NCI-H345 (cell line): ENCODE results near the gene CNST.

Source experiments
- DNase-seq: peaks from one replicate; lab custom pipeline; 2025; lab: John Stamatoyannopoulos, UW

Gene CNST, protein sequence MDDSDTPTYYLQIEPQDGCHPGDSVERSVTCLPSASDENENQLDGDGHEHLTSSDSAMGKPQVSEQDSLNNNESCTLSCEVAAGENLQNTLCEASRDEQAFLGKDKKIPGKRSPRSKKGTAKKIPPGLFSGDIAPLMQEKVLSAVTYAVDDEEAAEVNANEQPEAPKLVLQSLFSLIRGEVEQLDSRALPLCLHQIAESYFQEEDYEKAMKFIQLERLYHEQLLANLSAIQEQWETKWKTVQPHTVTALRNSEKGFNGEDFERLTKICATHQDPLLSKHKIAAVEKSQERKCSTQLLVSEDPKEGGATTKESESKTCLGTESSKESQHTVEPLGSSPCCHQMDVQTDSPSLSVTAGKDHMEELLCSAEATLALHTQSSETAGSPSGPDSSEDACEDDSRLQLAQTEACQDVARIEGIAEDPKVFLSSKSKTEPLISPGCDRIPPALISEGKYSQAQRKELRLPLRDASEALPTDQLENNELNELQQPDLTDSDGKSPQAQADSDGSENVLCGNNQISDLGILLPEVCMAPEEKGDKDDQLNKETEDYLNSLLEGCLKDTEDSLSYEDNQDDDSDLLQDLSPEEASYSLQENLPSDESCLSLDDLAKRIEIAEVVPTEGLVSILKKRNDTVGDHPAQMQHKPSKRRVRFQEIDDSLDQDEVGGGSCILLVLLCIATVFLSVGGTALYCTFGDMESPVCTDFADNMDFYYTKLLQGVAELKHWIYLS

DNA sequence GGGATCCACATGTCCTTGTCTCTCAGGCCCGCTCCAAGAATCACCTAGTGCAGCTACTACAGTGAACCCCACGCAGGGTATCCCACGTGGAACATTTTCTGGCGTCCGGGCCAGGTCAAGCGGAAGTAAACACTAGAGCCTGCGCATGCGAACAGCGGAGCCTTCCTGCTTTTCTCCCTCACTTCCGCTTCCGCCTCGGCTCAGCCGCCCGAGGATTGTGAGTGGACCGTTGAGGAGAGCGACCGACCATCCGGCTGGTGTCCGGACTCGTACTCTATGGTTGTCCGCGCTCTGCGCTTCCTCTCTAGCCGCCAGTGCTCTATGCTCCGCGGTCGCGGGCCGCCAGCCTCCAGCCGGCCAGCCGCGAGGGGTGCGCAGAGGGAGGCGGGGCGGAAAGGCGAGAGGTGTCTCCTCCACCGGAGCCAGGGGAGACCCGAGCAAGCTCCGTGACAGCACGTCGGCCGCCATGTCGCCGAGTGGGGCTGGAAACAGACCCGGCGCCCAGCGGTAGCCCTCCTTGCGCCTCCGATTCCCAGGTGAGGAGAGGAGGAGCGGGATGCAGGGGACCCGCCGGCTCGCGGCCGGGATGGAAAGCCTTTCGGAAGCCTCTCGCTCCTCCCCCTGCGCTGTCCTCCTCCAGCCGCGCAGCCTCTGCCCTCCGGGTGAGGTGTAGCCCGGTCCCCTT lies at the start of gene CNST, which contains the start of gene TFB2M:
TSS of gene CNST (plus strand) at position 329 of the 685 bp plus-strand sequence. CDS start 25,107 bp downstream, outside the sequence.
TSS of gene TFB2M (minus strand) at position 134 of the 685 bp plus-strand sequence. CDS start at position 11, 123 bp downstream.
- DNase-seq = peak; percentile 98

DNA sequence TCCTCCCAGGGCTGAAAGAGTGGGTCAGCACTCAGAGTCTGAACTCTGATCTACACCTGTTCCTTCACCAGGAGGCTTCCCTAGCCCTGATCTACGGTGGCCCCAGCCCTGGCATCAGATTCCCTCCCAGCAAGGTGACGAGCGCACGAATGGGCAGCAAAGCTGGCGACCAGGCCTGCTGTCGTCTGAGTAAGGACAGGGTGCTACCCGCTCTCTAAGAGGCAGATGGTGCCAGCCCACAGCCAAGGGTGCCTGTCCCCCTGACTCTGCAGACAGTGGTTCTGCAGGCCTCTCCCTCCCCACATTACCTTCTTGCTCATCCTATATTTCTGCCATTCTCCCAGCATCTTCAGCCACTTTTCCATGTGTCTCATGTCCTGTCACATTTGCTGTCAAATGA lies 48.9 kb upstream of the CNST start:
- DNase-seq = no peak

DNA sequence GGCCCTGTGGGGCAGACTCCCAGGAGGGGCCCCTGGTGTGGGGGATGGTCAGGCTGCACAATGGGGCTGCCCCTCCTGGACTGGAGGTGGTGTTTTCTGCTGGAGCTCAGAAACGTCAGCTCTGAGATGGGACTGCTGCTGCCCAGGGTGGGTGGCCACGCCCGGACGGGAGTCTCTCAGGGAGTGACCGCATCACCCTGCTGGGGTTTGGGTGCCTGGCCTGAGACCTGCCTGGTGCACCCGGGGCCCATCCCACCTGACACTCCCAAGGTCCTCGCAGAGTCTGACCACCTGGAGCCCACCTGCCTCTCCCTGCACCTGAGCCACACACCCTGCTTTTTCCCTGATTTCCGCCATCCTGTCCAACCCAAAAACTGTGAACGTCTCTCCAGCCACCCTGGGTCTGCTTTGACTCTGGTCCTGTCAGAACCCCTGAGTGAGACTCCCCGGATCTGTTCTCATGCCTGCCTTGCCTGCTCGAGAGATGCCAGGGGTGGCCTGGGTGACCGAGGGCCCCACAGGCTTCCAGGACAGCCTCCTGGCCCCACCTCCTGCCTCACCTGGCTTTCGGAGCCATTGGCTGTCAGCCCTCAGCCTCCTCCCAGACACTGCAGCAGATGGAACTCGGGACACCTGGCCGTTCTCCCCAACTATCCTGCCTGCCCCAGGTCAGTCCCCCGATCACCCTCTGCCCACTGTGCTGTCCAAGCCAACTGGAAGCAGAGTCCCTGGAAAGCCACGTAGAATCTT lies 47.6 kb upstream of the CNST start:
- DNase-seq = no peak

GRCh38 chr1:246519514-246519913 lies 46.7 kb upstream of the CNST start:
- no peak for DNase-seq

- no peak for DNase-seq
Measured at GRCh38 chr1:246526380-246526779, 39.9 kb upstream of the CNST start.

- DNase-seq = no peak
Measured at GRCh38 chr1:246526915-246527314, 39.3 kb upstream of the CNST start.

DNA sequence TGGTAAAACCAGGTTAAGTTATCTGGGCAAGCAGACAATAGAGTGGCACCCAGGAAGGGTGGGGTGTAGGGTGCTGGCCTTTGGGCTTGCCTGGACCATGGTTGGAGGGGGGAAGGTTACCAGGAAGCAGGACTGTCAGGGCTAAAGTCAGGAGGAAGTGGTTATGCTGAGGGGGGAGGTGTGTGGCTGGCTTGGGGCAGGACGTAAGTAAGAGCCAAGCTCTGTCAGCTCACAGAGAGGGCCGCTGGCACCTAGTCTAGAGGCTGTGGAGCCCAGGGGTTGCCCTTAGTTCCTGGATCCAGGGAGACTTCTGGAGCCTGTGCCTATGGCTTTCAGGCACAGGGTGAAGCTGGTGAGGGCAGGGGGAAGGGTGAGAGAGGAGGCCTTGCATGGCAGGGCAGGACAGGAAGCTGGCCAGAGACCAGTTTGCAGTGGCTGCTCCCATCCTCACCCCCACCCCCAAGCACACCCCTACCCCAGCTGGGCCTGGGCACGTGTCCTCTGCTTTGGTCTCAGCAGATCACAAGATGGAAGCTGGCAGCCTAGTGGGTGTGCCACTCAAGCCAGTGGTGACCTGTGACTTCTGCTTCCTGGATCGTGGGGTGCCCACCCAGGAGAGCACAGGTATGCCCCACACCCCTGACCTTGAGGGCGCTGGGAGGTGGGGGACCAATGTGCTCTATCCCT lies 38.7 kb upstream of the CNST start:
- no peak for DNase-seq

GRCh38 chr1:246528933-246529731 lies 37.1 kb upstream of the CNST start:
- no peak for DNase-seq

- DNase-seq = no peak
Measured at GRCh38 chr1:246530482-246530881, 35.8 kb upstream of the CNST start.

DNA sequence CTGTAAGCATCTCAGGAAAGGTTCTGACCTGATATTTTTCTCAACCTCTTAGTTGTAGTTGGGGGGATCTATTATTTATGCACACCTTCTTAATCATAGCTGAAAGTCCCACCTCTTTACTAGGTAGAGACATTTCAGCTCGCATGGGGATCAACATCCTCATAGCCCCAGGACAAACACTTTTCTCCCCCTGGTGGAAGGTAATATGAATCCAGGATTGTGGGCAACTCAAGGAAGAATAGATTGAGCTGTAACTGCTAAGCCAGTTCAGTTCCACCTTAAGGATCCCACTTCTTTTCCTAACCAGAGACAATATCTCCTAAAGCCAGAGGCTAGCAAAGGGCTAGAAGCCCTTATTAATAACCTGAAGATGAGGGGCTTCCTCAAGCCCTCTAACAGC lies 33.7 kb upstream of the CNST start:
- no peak for DNase-seq

GRCh38 chr1:246533371-246533905 lies 32.8 kb upstream of the CNST start:
- DNase-seq = no peak

- no peak for DNase-seq
Measured at GRCh38 chr1:246534114-246534513, 32.1 kb upstream of the CNST start.

DNA sequence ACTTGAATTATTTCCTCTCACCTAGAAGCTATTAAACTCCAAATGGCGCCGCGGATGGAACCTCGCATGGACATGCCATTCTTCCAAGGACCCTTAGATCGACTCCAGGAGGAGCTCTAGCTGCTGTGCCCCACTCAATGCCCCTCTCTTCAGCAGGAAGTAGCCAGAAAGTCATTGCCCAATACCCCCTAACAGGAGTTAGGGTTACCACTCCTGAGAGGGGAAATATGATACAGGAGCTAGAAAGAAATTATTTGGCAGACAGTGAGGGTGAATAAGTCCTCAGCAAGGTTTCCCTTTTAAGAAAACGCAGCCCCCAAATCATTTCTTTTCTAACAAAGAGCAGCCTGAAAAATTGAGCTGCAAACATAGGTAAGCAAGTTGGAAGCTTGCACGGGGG lies 28.8 kb upstream of the CNST start:
- DNase-seq = no peak

- DNase-seq = no peak
Measured at GRCh38 chr1:246537887-246538286, 28.4 kb upstream of the CNST start.

- no peak for DNase-seq
Measured at GRCh38 chr1:246540738-246541491, 25.3 kb upstream of the CNST start.

DNA sequence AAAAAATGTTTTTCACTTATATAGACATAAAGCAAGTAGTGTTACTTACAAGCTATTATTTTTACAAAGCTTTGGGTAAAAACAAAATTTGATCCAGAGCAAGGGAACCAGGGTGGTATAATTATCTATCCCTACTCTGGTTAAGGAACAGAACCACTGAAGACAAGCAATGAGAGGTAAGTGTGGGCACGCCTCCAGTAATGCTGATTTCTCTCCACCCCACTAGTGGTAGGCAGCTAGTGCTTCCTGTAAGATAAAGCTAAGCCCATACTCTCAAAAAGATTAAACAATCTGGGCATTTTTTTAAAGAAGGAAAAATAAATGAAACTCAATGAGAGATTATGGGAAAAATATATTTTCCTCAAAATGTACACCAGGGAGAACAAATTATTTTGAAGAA lies 22.3 kb upstream of the CNST start:
- DNase-seq = no peak

GRCh38 chr1:246549665-246550064 lies 16.6 kb upstream of the CNST start:
- no peak for DNase-seq

- no peak for DNase-seq
Measured at GRCh38 chr1:246550402-246550801, 15.9 kb upstream of the CNST start.

GRCh38 chr1:246552110-246552509 lies 14.1 kb upstream of the CNST start:
- no peak for DNase-seq
